GM12891 (cell line): ENCODE measurements around the gene CLDN24.

Experiments
- PAX5 ChIP-seq: IDR thresholded peaks from 2 replicates; pipeline ENCODE4 v1.6.1; 2011; ENCODE audit warnings: low read length, moderate library complexity, mild to moderate bottlenecking; ENCODE audit not compliant: insufficient read depth, severe bottlenecking
- POLR2A ChIP-seq: IDR thresholded peaks from 2 replicates; pipeline ENCODE4 v1.6.1; 2011; ENCODE audit warnings: low read depth, low read length, control low read depth
- POLR2AphosphoS5 ChIP-seq: IDR thresholded peaks from 2 replicates; pipeline ENCODE4 v1.6.1; 2011; ENCODE audit warnings: low read depth, low read length, control low read depth
- TAF1 ChIP-seq: IDR thresholded peaks from 2 replicates; pipeline ENCODE4 v1.6.1; 2011; ENCODE audit warnings: low read depth, low read length, control low read depth

DNA sequence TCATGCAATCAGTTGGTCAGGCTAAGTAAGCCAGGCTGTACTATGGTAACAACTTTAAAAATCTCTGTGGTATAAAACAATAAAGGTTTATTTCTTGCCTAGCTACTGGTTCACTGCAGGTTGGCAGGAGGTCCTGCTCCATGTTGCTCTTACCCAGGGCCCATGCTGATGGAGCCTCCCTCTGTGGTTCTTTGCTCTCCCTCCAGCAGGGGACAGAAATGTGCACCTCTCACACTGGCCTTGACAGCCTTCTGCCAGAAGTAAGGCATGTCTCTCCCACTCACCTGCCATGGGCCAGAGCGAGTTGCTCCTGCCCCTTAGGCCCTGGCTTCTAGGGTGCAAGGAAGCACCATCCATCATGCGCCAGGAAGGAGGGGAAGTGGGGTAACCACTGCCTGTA lies 33.3 kb downstream of the CLDN24 start:
- TF ChIP-seq POLR2AphosphoS5 (no peak), TAF1 (no peak), POLR2A (no peak), PAX5 (no peak)
